8988T (cell line): ENCODE measurements around the gene TBCK.
"Not testable (repeated sequence)": the region's sequence is repeated elsewhere in the genome, so short reads cannot be mapped to it uniquely, and the experiment has no call there.

Experiments used
- DNase-seq: peaks from one replicate; pipeline ENCODE4 v3.0.0; 2011

Gene TBCK

GRCh38 chr4:106284227-106284626, 31.8 kb downstream of the TBCK start:
- no peak for DNase-seq

- DNase-seq = no peak
These were observed 38.8 kb downstream of the TBCK start for GRCh38 chr4:106277140-106277675.

- no peak for DNase-seq
These were observed 42.2 kb downstream of the TBCK start for GRCh38 chr4:106273831-106274230.

GRCh38 chr4:106270736-106271135, 45.3 kb downstream of the TBCK start:
- no peak for DNase-seq

- no peak for DNase-seq
These were observed 46.3 kb downstream of the TBCK start for GRCh38 chr4:106269711-106270110.

GRCh38 chr4:106268786-106269185, 47.2 kb downstream of the TBCK start:
- DNase-seq = no peak

GRCh38 chr4:106266201-106266600, 49.8 kb downstream of the TBCK start:
- no peak for DNase-seq

- DNase-seq = no peak
These were observed 51.7 kb downstream of the TBCK start for GRCh38 chr4:106264331-106264728.

GRCh38 chr4:106263594-106264330, 52.2 kb downstream of the TBCK start:
- DNase-seq = no peak

GRCh38 chr4:106261980-106262379, 54.0 kb downstream of the TBCK start:
- no peak for DNase-seq

- DNase-seq = no peak
These were observed 57.6 kb downstream of the TBCK start for GRCh38 chr4:106258145-106259045.

- no peak for DNase-seq
These were observed 59.8 kb downstream of the TBCK start for GRCh38 chr4:106256190-106256589.

- DNase-seq = no peak
These were observed 60.8 kb downstream of the TBCK start for GRCh38 chr4:106255195-106255594.

- no peak for DNase-seq
These were observed 62.5 kb downstream of the TBCK start for GRCh38 chr4:106253364-106254129.

- DNase-seq = no peak
These were observed 68.4 kb downstream of the TBCK start for GRCh38 chr4:106247600-106247999.

- DNase-seq = no peak
These were observed 69.6 kb downstream of the TBCK start for GRCh38 chr4:106246441-106246840.

GRCh38 chr4:106245176-106245575, 70.8 kb downstream of the TBCK start:
- no peak for DNase-seq

GRCh38 chr4:106240699-106241098, 75.3 kb downstream of the TBCK start:
- DNase-seq = no peak

GRCh38 chr4:106238820-106239420, 77.1 kb downstream of the TBCK start:
- DNase-seq = no peak

- no peak for DNase-seq
These were observed 84.1 kb downstream of the TBCK start for GRCh38 chr4:106231931-106232330.

- no peak for DNase-seq
These were observed 93.5 kb downstream of the TBCK start for GRCh38 chr4:106222548-106222947.

- DNase-seq = not testable (repeated sequence)
These were observed 102.7 kb downstream of the TBCK start for GRCh38 chr4:106213291-106213690.

GRCh38 chr4:106210021-106210420, 106.0 kb downstream of the TBCK start:
- DNase-seq = no peak
